ENCODE data around the gene MYL10. TPM values are rescaled to one million over a fixed set of nuclear protein-coding genes. Genes with fewer than 3 reads are reported as not detected.

The MYL10 gene
- polyA plus RNA-seq, 4 donors, result not detected

DNA sequence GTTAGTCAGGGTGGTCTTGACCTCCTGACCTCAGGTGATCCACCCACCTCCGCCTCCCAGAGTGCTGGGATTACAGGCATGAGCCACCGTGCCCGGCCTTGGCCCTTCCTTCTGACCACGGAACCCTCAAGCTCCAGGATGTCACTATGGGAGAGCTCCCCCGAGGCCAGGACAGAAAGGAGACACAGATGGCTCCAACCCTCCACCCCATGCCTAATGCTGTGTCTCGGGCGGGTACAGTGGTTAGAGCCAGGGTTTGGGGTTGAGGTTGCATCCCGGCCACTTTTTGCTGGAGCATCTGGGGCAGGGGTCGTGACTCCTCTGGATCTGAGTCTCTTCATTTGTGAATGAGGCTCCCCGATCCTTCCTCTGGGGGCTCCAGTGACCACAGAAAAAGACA lies 8.1 kb downstream of the MYL10 start:
- H3K36me3 ChIP-seq (ENCODE audit: control insufficient read depth in 3 of 3, insufficient read depth in 2 of 3, low read depth in 1 of 3, low read length in 3 of 3), result no peaks in the 10 kb centered on the region
- WGBS, 3 donors, result 86 to 92% (median 90%) methylated on average over 10 of the region's 10 CpGs
- no peak for DNase-seq
- H3K4me3 ChIP-seq (ENCODE audit: low read depth in 1 of 3, low read length in 3 of 3), result no peak overlapping the region
- peaks cover 0 to 18% (median 10%) of the 10 kb centered on the region in 3 donors for H3K27me3 ChIP-seq (ENCODE audit: control insufficient read depth in 3 of 3, insufficient read depth in 3 of 3, low read length in 3 of 3)
- H3K27ac ChIP-seq (ENCODE audit: low read depth in 1 of 3, low read length in 2 of 3), result no peak overlapping the region
- no peak for FAIRE-seq
- no peaks in the 10 kb centered on the region for H3K9me3 ChIP-seq (ENCODE audit: control insufficient read depth in 2 of 2, insufficient read depth in 1 of 2, low read depth in 1 of 2, low read length in 1 of 2)
- no peaks in the 10 kb centered on the region for H3K4me1 ChIP-seq (ENCODE audit: control insufficient read depth in 3 of 3, insufficient read depth in 2 of 3, low read depth in 1 of 3, low read length in 2 of 3)

DNA sequence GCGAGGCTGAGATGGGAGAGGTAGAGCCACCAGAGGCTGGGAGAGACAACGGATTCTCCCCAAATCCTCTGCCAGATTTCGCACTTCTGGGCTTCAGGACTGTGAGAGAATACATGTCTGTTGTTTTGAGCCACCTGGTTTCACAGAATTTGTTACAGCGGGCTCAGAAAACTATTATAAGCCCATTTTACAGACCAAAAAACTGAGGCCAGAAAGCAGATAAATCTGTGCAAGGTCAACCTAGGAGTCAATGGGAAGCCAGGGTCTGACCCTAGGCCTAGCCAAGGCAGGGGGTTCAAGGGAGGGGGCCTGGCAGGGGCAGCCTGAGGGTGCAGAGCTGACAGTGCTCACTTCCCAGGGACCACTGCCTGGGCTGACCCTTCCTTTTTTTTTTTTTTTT lies 8.7 kb downstream of the MYL10 start:
- FAIRE-seq, result no peak

DNA sequence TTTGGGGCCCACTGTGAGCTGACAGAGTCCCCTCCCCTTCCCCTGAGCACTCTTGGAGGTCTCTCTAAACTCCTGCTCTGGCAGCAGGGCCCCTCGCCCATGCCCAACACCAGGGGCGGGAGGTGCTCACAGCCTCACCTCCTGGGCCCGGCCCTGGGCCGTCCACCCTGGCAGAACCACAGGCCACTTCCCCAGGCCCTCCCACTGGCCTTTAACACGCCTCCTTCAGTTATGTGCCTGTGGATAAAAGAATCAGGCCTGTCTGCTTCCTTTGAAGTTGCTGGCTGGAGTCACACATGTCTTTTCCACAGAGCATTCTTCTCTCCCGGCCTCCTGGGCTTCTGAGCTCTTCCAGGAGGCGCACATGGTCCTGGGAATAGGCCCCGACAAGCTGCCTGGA lies 10.2 kb downstream of the MYL10 start:
- WGBS, 3 donors, result 69 to 82% (median 74%) methylated on average over 8 of the region's 8 CpGs
- Histone ChIP-seq H3K4me1 (ENCODE audit: control insufficient read depth in 3 of 3, insufficient read depth in 2 of 3, low read depth in 1 of 3, low read length in 2 of 3) (no peaks in the 10 kb centered on the region), H3K27me3 (ENCODE audit: control insufficient read depth in 3 of 3, insufficient read depth in 3 of 3, low read length in 3 of 3) (peaks cover 0 to 4% (median 0%) of the 10 kb centered on the region in 3 donors), H3K4me3 (ENCODE audit: low read depth in 1 of 3, low read length in 3 of 3) (no peak overlapping the region), H3K27ac (ENCODE audit: low read depth in 1 of 3, low read length in 2 of 3) (no peak overlapping the region), H3K36me3 (ENCODE audit: control insufficient read depth in 3 of 3, insufficient read depth in 2 of 3, low read depth in 1 of 3, low read length in 3 of 3) (no peaks in the 10 kb centered on the region), H3K9me3 (ENCODE audit: control insufficient read depth in 2 of 2, insufficient read depth in 1 of 2, low read depth in 1 of 2, low read length in 1 of 2) (no peaks in the 10 kb centered on the region)
- FAIRE-seq (no peak), DNase-seq (no peak)

More for the DNA sequence above, 8.7 kb downstream of the MYL10 start:
- Histone ChIP-seq H3K27ac (ENCODE audit: low read depth in 1 of 3, low read length in 2 of 3) (no peak overlapping the region), H3K9me3 (ENCODE audit: control insufficient read depth in 2 of 2, insufficient read depth in 1 of 2, low read depth in 1 of 2, low read length in 1 of 2) (no peaks in the 10 kb centered on the region), H3K4me1 (ENCODE audit: control insufficient read depth in 3 of 3, insufficient read depth in 2 of 3, low read depth in 1 of 3, low read length in 2 of 3) (no peaks in the 10 kb centered on the region), H3K4me3 (ENCODE audit: low read depth in 1 of 3, low read length in 3 of 3) (no peak overlapping the region), H3K36me3 (ENCODE audit: control insufficient read depth in 3 of 3, insufficient read depth in 2 of 3, low read depth in 1 of 3, low read length in 3 of 3) (no peaks in the 10 kb centered on the region), H3K27me3 (ENCODE audit: control insufficient read depth in 3 of 3, insufficient read depth in 3 of 3, low read length in 3 of 3) (peaks cover 0 to 13% (median 10%) of the 10 kb centered on the region in 3 donors)
- 77 to 86% (median 82%) methylated on average over 4 of the region's 4 CpGs for WGBS, 3 donors
- DNase-seq, result no peak

GRCh38 chr7:101618207-101618839 lies 10.8 kb downstream of the MYL10 start:
- FAIRE-seq (no peak), DNase-seq (no peak)
- H3K36me3 ChIP-seq (ENCODE audit: control insufficient read depth in 3 of 3, insufficient read depth in 2 of 3, low read depth in 1 of 3, low read length in 3 of 3), result no peaks in the 10 kb centered on the region
- H3K9me3 ChIP-seq (ENCODE audit: control insufficient read depth in 2 of 2, insufficient read depth in 1 of 2, low read depth in 1 of 2, low read length in 1 of 2), result no peaks in the 10 kb centered on the region
- H3K27ac ChIP-seq (ENCODE audit: low read depth in 1 of 3, low read length in 2 of 3), result no peak overlapping the region
- H3K4me1 ChIP-seq (ENCODE audit: control insufficient read depth in 3 of 3, insufficient read depth in 2 of 3, low read depth in 1 of 3, low read length in 2 of 3), result no peaks in the 10 kb centered on the region
- WGBS, 3 donors, result 74 to 79% (median 79%) methylated on average over 18 to 20 of the region's 20 CpGs
- peaks cover 0 to 5% (median 0%) of the 10 kb centered on the region in 3 donors for H3K27me3 ChIP-seq (ENCODE audit: control insufficient read depth in 3 of 3, insufficient read depth in 3 of 3, low read length in 3 of 3)
- no peak overlapping the region for H3K4me3 ChIP-seq (ENCODE audit: low read depth in 1 of 3, low read length in 3 of 3)

- Histone ChIP-seq H3K4me3 (ENCODE audit: low read depth in 1 of 3, low read length in 3 of 3) (no peak overlapping the region), H3K36me3 (ENCODE audit: control insufficient read depth in 3 of 3, insufficient read depth in 2 of 3, low read depth in 1 of 3, low read length in 3 of 3) (no peaks in the 10 kb centered on the region), H3K27me3 (ENCODE audit: control insufficient read depth in 3 of 3, insufficient read depth in 3 of 3, low read length in 3 of 3) (peaks cover 0 to 11% (median 0%) of the 10 kb centered on the region in 3 donors), H3K27ac (ENCODE audit: low read depth in 1 of 3, low read length in 2 of 3) (no peak overlapping the region), H3K9me3 (ENCODE audit: control insufficient read depth in 2 of 2, insufficient read depth in 1 of 2, low read depth in 1 of 2, low read length in 1 of 2) (no peaks in the 10 kb centered on the region), H3K4me1 (ENCODE audit: control insufficient read depth in 3 of 3, insufficient read depth in 2 of 3, low read depth in 1 of 3, low read length in 2 of 3) (no peaks in the 10 kb centered on the region)
- 78 to 92% (median 89%) methylated on average over 4 of the region's 4 CpGs for WGBS, 3 donors
- no peak for FAIRE-seq
- DNase-seq, result no peak
Observed at GRCh38 chr7:101617451-101618206, 11.5 kb downstream of the MYL10 start.

- WGBS, 3 donors, result 76 to 79% (median 79%) methylated on average over 6 to 8 of the region's 8 CpGs
- H3K9me3 ChIP-seq (ENCODE audit: control insufficient read depth in 2 of 2, insufficient read depth in 1 of 2, low read depth in 1 of 2, low read length in 1 of 2), result no peaks in the 10 kb centered on the region
- H3K4me1 ChIP-seq (ENCODE audit: control insufficient read depth in 3 of 3, insufficient read depth in 2 of 3, low read depth in 1 of 3, low read length in 2 of 3), result no peaks in the 10 kb centered on the region
- no peaks in the 10 kb centered on the region for H3K36me3 ChIP-seq (ENCODE audit: control insufficient read depth in 3 of 3, insufficient read depth in 2 of 3, low read depth in 1 of 3, low read length in 3 of 3)
- no peak overlapping the region for H3K27ac ChIP-seq (ENCODE audit: low read depth in 1 of 3, low read length in 2 of 3)
- FAIRE-seq (no peak), DNase-seq (no peak)
- H3K27me3 ChIP-seq (ENCODE audit: control insufficient read depth in 3 of 3, insufficient read depth in 3 of 3, low read length in 3 of 3), result peaks cover 0 to 11% (median 0%) of the 10 kb centered on the region in 3 donors
- H3K4me3 ChIP-seq (ENCODE audit: low read depth in 1 of 3, low read length in 3 of 3), result no peak overlapping the region
Observed at GRCh38 chr7:101615446-101615845, 13.7 kb downstream of the MYL10 start.

DNA sequence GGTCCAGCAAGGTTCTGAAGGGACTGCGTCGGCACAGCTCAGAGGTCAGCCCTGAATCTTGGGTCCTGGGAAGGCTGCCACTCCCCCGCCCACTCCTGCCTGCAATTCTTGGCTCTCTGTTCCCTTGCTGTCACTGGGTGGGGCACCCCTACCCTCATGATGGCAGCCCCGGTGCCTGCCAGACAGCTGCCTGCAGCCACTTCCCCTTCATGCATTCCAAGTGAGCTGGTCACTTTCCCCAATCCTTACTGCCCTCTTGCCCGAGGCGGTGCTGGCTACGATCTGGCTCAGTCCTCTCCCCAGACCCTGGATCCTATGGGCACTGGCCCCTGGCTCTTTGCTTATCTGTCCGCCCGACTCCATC lies 14.2 kb downstream of the MYL10 start:
- H3K4me3 ChIP-seq (ENCODE audit: low read depth in 1 of 3, low read length in 3 of 3), result no peak overlapping the region
- H3K36me3 ChIP-seq (ENCODE audit: control insufficient read depth in 3 of 3, insufficient read depth in 2 of 3, low read depth in 1 of 3, low read length in 3 of 3), result no peaks in the 10 kb centered on the region
- peaks cover 0 to 11% (median 0%) of the 10 kb centered on the region in 3 donors for H3K27me3 ChIP-seq (ENCODE audit: control insufficient read depth in 3 of 3, insufficient read depth in 3 of 3, low read length in 3 of 3)
- DNase-seq (peak in 1 of 2 donors; percentile 21), FAIRE-seq (no peak)
- H3K4me1 ChIP-seq (ENCODE audit: control insufficient read depth in 3 of 3, insufficient read depth in 2 of 3, low read depth in 1 of 3, low read length in 2 of 3), result no peaks in the 10 kb centered on the region
- WGBS, 3 donors, result 11 to 54% (median 48%) methylated on average over 9 of the region's 9 CpGs
- H3K27ac ChIP-seq (ENCODE audit: low read depth in 1 of 3, low read length in 2 of 3), result no peak overlapping the region
- H3K9me3 ChIP-seq (ENCODE audit: control insufficient read depth in 2 of 2, insufficient read depth in 1 of 2, low read depth in 1 of 2, low read length in 1 of 2), result no peaks in the 10 kb centered on the region

DNA sequence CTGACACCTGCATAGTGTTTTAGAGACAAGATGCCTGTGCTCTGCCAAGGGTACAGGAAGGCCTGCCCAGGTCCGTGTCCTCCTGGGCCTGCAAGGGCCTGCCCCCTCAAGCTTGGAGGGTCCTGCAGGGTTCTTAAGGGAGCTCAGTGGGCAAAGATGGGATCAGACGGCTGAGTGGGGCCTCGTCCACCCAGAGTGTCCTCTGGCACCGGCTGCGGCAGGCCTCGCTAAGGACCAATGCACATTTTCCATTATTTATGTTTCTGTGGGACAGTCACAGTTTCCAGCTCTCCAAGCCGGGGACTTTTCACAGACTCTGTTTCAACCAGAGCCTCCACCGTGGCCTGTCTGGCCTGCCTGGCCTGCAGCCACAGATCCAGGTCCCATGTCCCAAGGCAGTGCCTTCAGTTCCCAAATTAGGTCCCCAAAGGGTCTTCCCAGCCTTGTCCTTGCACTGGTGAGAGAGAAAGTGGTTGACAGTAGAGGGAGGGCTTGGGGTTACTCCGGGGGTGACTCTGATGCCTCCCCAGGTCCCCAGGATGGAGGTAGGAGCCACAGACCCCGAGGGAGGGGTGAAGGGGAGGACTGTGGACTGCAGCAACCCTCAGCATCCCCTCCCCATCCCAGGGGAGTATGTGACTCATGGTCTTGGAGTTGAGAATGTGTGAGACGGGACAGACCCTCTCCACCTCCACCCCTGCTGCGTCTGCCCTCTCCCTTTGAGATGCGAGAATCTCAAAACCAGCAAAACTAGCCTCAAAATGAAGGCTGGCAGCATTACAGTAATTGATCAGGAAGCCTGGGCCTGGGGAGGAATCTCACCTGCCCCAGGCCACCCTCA lies 14.8 kb downstream of the MYL10 start:
- H3K27me3 ChIP-seq (ENCODE audit: control insufficient read depth in 3 of 3, insufficient read depth in 3 of 3, low read length in 3 of 3), result peaks cover 0 to 11% (median 0%) of the 10 kb centered on the region in 3 donors
- H3K36me3 ChIP-seq (ENCODE audit: control insufficient read depth in 3 of 3, insufficient read depth in 2 of 3, low read depth in 1 of 3, low read length in 3 of 3), result no peaks in the 10 kb centered on the region
- H3K27ac ChIP-seq (ENCODE audit: low read depth in 1 of 3, low read length in 2 of 3), result no peak overlapping the region
- H3K4me3 ChIP-seq (ENCODE audit: low read depth in 1 of 3, low read length in 3 of 3), result no peak overlapping the region
- WGBS, 3 donors, result 71 to 76% (median 76%) methylated on average over 13 of the region's 13 CpGs
- no peak for DNase-seq
- H3K4me1 ChIP-seq (ENCODE audit: control insufficient read depth in 3 of 3, insufficient read depth in 2 of 3, low read depth in 1 of 3, low read length in 2 of 3), result peaks cover 0 to under 1% (median 0%) of the 10 kb centered on the region in 3 donors
- FAIRE-seq, result no peak
- H3K9me3 ChIP-seq (ENCODE audit: control insufficient read depth in 2 of 2, insufficient read depth in 1 of 2, low read depth in 1 of 2, low read length in 1 of 2), result no peaks in the 10 kb centered on the region
